Coronary artery (tissue), 2 donors: ENCODE measurements around the gene MED12L.

ENCODE experiments used
- DNase-seq: peaks from one replicate; pipeline ENCODE4 v3.0.0-alpha.2; 2017; ENCODE audit warnings: low spot score
- H3K27ac ChIP-seq, 2 donors: fragments of 200-600 bp; sonication (generic); one replicate each; pipeline ENCODE4 v1.5.1; 2016 to 2019
- H3K4me3 ChIP-seq: fragments of 200-600 bp; sonication (generic); 2 replicates; pipeline ENCODE4 v1.5.1; 2016; ENCODE audit warnings: mild to moderate bottlenecking, moderate library complexity
- TF ChIP-seq, protein P1 (sequence below): fragments of 200-600 bp; sonication (generic); IDR thresholded peaks from one replicate; pipeline ENCODE4 v1.5.1; 2019; ENCODE audit warnings: antibody characterized with exemption

Gene MED12L

DNA sequence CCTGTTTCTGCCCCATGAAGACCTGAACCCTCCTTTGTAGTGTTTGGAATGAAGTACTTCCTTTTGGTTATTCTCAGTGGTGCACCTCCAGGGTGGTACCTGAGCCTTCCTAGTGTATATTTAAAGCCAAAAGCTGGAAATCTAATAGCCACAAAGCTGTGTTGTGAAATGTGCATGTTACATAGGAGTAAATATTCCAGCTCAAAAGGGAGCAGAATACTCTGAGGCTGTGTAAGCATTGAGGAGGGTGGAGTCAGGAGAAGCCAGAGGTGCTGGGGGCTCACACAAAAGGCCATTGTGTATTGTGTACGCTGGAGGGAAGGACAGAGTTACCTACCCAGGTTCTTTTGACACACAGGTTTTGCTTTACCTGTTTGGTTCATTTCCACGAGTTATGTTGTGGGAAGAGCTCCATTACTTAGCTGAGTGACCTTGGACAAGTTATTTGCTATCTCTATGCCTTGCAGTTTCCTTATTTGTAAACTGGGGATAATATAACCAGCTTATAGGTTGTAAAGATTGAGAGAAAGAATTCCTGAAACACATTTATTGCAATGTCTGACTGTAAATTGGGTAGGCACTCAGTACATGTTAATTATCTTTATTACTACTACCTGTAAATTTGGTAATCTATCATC, 92.9 kb downstream of the MED12L start:
- no peak overlapping the region for H3K4me3 ChIP-seq
- TF ChIP-seq, protein P1, sequence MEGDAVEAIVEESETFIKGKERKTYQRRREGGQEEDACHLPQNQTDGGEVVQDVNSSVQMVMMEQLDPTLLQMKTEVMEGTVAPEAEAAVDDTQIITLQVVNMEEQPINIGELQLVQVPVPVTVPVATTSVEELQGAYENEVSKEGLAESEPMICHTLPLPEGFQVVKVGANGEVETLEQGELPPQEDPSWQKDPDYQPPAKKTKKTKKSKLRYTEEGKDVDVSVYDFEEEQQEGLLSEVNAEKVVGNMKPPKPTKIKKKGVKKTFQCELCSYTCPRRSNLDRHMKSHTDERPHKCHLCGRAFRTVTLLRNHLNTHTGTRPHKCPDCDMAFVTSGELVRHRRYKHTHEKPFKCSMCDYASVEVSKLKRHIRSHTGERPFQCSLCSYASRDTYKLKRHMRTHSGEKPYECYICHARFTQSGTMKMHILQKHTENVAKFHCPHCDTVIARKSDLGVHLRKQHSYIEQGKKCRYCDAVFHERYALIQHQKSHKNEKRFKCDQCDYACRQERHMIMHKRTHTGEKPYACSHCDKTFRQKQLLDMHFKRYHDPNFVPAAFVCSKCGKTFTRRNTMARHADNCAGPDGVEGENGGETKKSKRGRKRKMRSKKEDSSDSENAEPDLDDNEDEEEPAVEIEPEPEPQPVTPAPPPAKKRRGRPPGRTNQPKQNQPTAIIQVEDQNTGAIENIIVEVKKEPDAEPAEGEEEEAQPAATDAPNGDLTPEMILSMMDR = no peak
- H3K27ac ChIP-seq = no peak overlapping the region
- DNase-seq = no peak

DNA sequence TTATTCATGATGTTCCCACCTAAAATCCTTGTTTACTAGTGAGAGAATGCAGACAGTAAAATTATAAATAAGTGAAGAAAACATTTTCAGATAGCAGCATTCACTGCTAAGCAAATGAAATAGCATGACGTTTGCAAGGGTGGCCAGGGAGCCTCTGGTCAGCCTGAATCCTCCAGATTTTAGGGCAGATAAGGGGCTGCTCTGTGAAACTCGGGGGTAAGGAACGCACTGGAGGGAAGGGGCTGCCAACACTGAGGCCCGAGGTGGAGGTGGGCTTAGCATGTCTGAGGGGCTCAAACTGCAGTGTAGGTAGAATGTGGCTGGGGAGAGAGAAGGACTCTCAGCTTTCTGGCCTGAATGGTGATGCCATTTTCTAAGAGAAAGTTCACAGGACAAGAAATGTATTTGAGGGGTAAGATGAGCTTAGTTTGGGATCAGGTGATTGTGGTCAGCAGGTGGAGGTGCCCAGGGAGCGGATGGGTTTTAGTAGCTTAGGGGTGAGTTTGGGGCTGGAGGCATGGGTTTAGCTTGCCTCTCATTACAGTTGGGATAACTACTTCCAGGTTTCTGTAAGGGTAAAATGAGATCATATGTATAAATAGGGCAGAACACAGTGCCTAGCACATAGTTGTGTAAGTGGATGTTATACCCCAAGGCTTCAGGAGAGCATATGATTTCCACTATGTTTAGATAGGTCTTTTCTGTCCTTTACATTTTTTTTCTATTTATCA, 97.0 kb downstream of the MED12L start:
- no peak overlapping the region for H3K27ac ChIP-seq
- H3K4me3 ChIP-seq = no peak overlapping the region
- TF ChIP-seq, protein P1 = no peak
- DNase-seq = no peak

DNA sequence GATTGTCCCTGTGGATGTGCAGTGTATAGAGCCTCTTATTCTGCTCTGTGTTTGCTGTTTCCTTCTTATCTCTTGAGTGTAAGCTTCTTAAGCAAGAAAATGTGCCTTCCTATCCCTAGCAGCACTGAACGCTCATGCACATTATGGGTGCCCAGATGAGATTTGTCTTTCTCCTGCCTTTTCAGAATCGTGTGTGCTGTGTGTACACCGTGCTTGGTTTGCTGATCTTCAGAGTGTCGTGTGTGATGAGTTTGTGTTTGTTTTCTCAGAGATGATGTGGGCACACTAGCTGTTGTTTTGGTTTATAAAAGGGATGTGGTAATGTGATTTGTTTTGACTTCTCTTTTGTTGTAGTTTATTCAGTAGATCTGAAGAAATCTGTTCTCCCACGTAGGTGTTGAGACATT, 97.8 kb downstream of the MED12L start:
- no peak overlapping the region for H3K4me3 ChIP-seq
- no peak overlapping the region for H3K27ac ChIP-seq
- DNase-seq = no peak
- TF ChIP-seq, protein P1 = no peak

DNA sequence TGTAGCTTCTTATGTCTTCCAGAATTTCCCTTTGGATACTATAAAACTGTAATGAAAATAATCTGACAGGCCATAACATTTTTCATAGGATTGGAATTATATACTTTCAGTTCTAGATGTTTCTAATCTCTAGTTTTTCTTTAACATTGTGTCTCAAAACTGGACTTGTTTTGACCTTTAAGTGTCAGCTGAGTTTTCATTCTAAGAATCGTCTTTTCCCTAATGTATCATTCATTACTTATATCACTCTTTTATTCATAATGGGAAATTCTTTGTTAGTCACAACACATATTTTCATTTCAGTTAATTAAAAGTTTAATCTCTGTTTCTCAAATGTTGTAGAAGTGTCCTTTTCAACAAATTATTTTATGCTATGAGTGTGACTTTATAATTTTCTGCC, 105.6 kb downstream of the MED12L start:
- DNase-seq = no peak
- Histone ChIP-seq H3K4me3 (no peak overlapping the region), H3K27ac (no peak overlapping the region)
- TF ChIP-seq, protein P1 = no peak

DNA sequence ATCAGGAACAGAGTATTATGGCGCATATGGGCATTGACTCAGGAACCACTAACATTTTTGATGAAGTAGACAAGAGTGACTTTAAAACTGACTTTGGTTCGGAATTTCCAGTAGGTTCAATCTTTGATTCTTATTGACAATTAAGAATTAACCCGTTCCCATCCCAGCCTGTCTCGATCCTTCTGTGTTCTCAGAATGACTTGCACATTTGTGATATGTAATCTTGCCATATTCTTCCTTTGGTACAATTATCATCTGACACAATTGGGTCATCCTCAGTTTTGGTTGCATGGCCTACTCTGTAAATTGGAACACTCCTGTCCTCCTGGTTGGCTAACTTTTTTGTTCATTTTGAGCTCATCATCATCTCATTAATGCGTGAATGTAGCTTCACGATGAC, 107.1 kb downstream of the MED12L start:
- DNase-seq = no peak
- no peak overlapping the region for H3K4me3 ChIP-seq
- no peak overlapping the region for H3K27ac ChIP-seq
- TF ChIP-seq, protein P1 = no peak

DNA sequence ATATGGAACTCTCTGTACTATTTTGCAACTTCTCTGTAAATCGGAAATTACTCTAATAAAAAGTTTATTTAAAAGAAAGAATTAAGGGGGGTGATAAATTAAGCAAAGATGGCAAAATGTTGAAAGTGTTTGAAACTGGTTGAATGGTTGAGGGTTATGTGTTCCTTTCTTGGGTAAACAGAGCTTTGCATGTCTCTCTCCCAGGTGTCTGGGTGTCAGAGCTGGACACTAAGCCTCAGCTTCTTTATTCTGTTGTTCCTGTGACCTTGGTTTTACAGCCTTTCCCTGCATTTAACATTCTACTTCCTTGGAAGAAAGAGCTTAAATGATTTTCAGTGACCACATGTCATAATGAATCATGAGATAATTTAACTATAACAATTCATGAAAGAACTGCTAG, 110.4 kb downstream of the MED12L start:
- TF ChIP-seq, protein P1 = no peak
- Histone ChIP-seq H3K4me3 (no peak overlapping the region), H3K27ac (no peak overlapping the region)
- no peak for DNase-seq

DNA sequence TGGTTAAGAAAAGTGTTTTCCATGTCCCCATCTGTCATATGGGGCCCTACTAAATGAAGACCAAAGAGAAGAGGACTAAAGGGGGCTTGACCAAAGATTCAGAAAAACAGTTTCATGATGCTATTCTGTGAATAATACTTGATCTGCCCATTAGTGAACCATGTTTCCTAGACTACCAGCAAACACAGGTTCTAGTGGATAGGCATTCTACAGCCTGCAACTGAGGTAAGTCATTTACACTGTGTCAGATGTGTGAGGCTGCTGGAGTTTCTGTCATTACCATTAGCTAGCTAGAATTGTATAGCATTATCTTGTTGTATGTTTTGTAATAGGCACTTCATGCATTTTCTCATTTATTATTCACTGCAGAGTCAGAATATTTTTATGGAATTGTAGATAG, 111.0 kb downstream of the MED12L start:
- TF ChIP-seq, protein P1 = no peak
- no peak for DNase-seq
- H3K4me3 ChIP-seq = no peak overlapping the region
- H3K27ac ChIP-seq = no peak overlapping the region
